NCI-H187 (cell line): Measurements from ENCODE around the gene AHR.
"Not testable (repeated sequence)": the region's sequence is repeated elsewhere in the genome, so short reads cannot be mapped to it uniquely, and the experiment has no call there.

Experiments
- DNase-seq, 2 experiments: peaks; one replicate each; lab custom pipeline; 2025; lab: John Stamatoyannopoulos, UW

AHR gene

GRCh38 chr7:17339952-17340351 is 41.5 kb downstream of the AHR start:
- DNase-seq: no peak

GRCh38 chr7:17340655-17341054 is 42.2 kb downstream of the AHR start:
- no peak for DNase-seq

- DNase-seq: no peak
Measured at GRCh38 chr7:17342756-17343155, 44.3 kb downstream of the AHR start.

- no peak for DNase-seq
Measured at GRCh38 chr7:17347401-17347800, 48.9 kb downstream of the AHR start.

- not testable (repeated sequence) for DNase-seq
Measured at GRCh38 chr7:17348932-17349331, 50.5 kb downstream of the AHR start.

GRCh38 chr7:17350321-17350720 is 51.9 kb downstream of the AHR start:
- not testable (repeated sequence) for DNase-seq

GRCh38 chr7:17353650-17354419 is 55.4 kb downstream of the AHR start:
- DNase-seq: not testable (repeated sequence)

GRCh38 chr7:17354473-17354872 is 56.0 kb downstream of the AHR start:
- no peak for DNase-seq

- no peak for DNase-seq
Measured at GRCh38 chr7:17355050-17355449, 56.6 kb downstream of the AHR start.

GRCh38 chr7:17357952-17358351 is 59.5 kb downstream of the AHR start:
- no peak for DNase-seq

- no peak for DNase-seq
Measured at GRCh38 chr7:17359610-17360009, 61.2 kb downstream of the AHR start.

- no peak for DNase-seq
Measured at GRCh38 chr7:17362439-17363105, 64.1 kb downstream of the AHR start.

- no peak for DNase-seq
Measured at GRCh38 chr7:17364671-17365070, 66.2 kb downstream of the AHR start.

GRCh38 chr7:17365775-17366174 is 67.3 kb downstream of the AHR start:
- no peak for DNase-seq

GRCh38 chr7:17367502-17367901 is 69.0 kb downstream of the AHR start:
- no peak for DNase-seq

- no peak for DNase-seq
Measured at GRCh38 chr7:17368856-17369524, 70.5 kb downstream of the AHR start.

GRCh38 chr7:17369691-17370426 is 71.4 kb downstream of the AHR start:
- DNase-seq: no peak

GRCh38 chr7:17370901-17371585 is 72.6 kb downstream of the AHR start:
- DNase-seq: no peak

- no peak for DNase-seq
Measured at GRCh38 chr7:17371671-17372524, 73.4 kb downstream of the AHR start.

GRCh38 chr7:17374157-17374556 is 75.7 kb downstream of the AHR start:
- DNase-seq: no peak

GRCh38 chr7:17374654-17375053 is 76.2 kb downstream of the AHR start:
- DNase-seq: no peak
